Measurements from ENCODE around the gene PRKCE. TPM values are rescaled to one million over a fixed set of nuclear protein-coding genes. Genes with fewer than 3 reads are reported as not detected.
A peak's percentile ranks its signal among the peaks of the same experiment; 100 is the strongest.
"Not testable (repeated sequence)": the region's sequence is repeated elsewhere in the genome, so short reads cannot be mapped to it uniquely, and the experiment has no call there.

The PRKCE gene
- total RNA-seq, 1 experiment from 2014 or later = 1.3 TPM

DNA sequence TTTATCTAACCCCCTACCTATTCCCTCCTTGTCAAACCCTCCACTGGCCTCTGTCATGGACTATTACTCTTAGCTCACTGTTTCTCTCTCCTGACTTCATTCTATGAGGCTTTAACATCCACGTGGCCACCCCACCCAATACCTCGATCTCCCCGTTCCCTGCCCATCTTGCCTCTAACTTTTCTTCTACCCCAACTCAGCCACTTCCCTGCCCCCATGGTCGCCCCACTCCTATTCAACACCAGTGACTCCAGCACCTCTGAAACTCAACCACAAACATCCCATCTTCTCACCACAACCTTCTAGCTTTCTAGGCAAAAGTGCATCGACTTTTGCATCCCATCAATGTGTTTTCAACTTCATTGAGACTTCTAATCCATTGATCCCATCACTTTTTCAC lies 551.5 kb downstream of the PRKCE start:
- TF ChIP-seq, protein P1, sequence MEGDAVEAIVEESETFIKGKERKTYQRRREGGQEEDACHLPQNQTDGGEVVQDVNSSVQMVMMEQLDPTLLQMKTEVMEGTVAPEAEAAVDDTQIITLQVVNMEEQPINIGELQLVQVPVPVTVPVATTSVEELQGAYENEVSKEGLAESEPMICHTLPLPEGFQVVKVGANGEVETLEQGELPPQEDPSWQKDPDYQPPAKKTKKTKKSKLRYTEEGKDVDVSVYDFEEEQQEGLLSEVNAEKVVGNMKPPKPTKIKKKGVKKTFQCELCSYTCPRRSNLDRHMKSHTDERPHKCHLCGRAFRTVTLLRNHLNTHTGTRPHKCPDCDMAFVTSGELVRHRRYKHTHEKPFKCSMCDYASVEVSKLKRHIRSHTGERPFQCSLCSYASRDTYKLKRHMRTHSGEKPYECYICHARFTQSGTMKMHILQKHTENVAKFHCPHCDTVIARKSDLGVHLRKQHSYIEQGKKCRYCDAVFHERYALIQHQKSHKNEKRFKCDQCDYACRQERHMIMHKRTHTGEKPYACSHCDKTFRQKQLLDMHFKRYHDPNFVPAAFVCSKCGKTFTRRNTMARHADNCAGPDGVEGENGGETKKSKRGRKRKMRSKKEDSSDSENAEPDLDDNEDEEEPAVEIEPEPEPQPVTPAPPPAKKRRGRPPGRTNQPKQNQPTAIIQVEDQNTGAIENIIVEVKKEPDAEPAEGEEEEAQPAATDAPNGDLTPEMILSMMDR (conservative IDR thresholded peaks at IDR 0.05) = no peak
- Mint-ChIP-seq H3K27ac (0 out of 7 replicates have a peak overlapping the region, but pooled peaks of 1 of the 3 experiments have one; percentile 11), H3K9me3 (peaks cover 0 to 6% of the 10 kb centered on the region in 2 experiments; a peak in 3 of 5 replicates), H3K4me1 (peaks cover 5 to 9% of the 10 kb centered on the region in 2 experiments), H3K27me3 (ENCODE audit: low read depth) (peaks cover 2% of the 10 kb centered on the region), H3K4me3 (no peak overlapping the region; a peak in 1 of 5 replicates), H3K36me3 (ENCODE audit: insufficient read depth in 1 of 3, low read depth in 3 of 3) (peaks cover 0 to 7% (median 0%) of the 10 kb centered on the region in 3 experiments; a peak in 3 of 7 replicates)
- no peaks in the 10 kb centered on the region for H3K27me3 ChIP-seq (ENCODE audit: insufficient read depth, low read length)
- no peaks in the 10 kb centered on the region for H3K9me3 ChIP-seq (ENCODE audit: control insufficient read depth, low read depth, low read length)
- no peaks in the 10 kb centered on the region for H3K23me2 ChIP-seq (ENCODE audit: insufficient read length, low read depth, low read length, poor library complexity, severe bottlenecking)
- no peak overlapping the region for H3T11ph ChIP-seq (ENCODE audit: low read length)
- H4K91ac ChIP-seq (ENCODE audit: insufficient read length, low read depth, low read length) = no peak overlapping the region
- H3K79me1 ChIP-seq (ENCODE audit: insufficient read depth, low read depth, low read length, poor library complexity, severe bottlenecking) = no peaks in the 10 kb centered on the region
- H2AK5ac ChIP-seq (ENCODE audit: insufficient read length, low read length) = no peak overlapping the region
- H3K14ac ChIP-seq (ENCODE audit: insufficient read depth, low read length) = no peak overlapping the region
- whole genome bisulfite sequencing (ENCODE audit: extremely low coverage, insufficient read length, low lambda C conversion rate) = no CpG with 5 or more reads among the region's 5 CpGs
- no peak overlapping the region for H4K5ac ChIP-seq (ENCODE audit: insufficient read length, low read depth, low read length)
- H3K27ac ChIP-seq (ENCODE audit: insufficient read length, low read depth, low read length) = no peak overlapping the region
- H2BK12ac ChIP-seq (ENCODE audit: insufficient read length, low read depth, low read length) = no peak overlapping the region
- no peak for DNase-seq
- no peaks in the 10 kb centered on the region for H4K20me1 ChIP-seq (ENCODE audit: control insufficient read depth, insufficient read depth, insufficient read length)
- no peak overlapping the region for H3K9ac ChIP-seq (ENCODE audit: extremely low read depth, insufficient read length, low read length)
- H3K4me1 ChIP-seq (ENCODE audit: insufficient read depth, low read length) = no peaks in the 10 kb centered on the region
- no peaks in the 10 kb centered on the region for H3K79me2 ChIP-seq (ENCODE audit: insufficient read depth, low read length)
- H3K4me2 ChIP-seq (ENCODE audit: insufficient read depth, insufficient read length, low read length) = no peak overlapping the region
- H3K4ac ChIP-seq (ENCODE audit: low read depth, low read length) = no peak overlapping the region
- no peak overlapping the region for H3K23ac ChIP-seq (ENCODE audit: insufficient read length, low read depth, low read length)
- no peak overlapping the region for H2BK5ac ChIP-seq (ENCODE audit: insufficient read length, low read length)
- no peak overlapping the region for H2AFZ ChIP-seq (ENCODE audit: low read length)
- H4K8ac ChIP-seq (replicated peaks; ENCODE audit: insufficient read length, low read depth, low read length) = no peak overlapping the region
- no peak overlapping the region for H3K56ac ChIP-seq (ENCODE audit: insufficient read length, low read depth, low read length)
- H2BK120ac ChIP-seq (ENCODE audit: low read depth, low read length, poor library complexity, severe bottlenecking) = no peak overlapping the region
- H3K18ac ChIP-seq (ENCODE audit: insufficient read length, low read depth, low read length) = no peak overlapping the region
- no peak overlapping the region for H2BK15ac ChIP-seq (ENCODE audit: low read depth, low read length)
- H2BK20ac ChIP-seq (ENCODE audit: low read depth, low read length, poor library complexity, severe bottlenecking) = no peak overlapping the region

GRCh38 chr2:46203636-46204035 lies 552.2 kb downstream of the PRKCE start:
- H3K4me3 Mint-ChIP-seq; H3K4me1 ChIP-seq (ENCODE audit: insufficient read depth, low read length); H2BK120ac ChIP-seq (ENCODE audit: low read depth, low read length, poor library complexity, severe bottlenecking); H2BK5ac ChIP-seq (ENCODE audit: insufficient read length, low read length); H4K20me1 ChIP-seq (ENCODE audit: control insufficient read depth, insufficient read depth, insufficient read length); H3K27ac ChIP-seq (ENCODE audit: insufficient read length, low read depth, low read length); H3K23me2 ChIP-seq (ENCODE audit: insufficient read length, low read depth, low read length, poor library complexity, severe bottlenecking); H3K9ac ChIP-seq (ENCODE audit: extremely low read depth, insufficient read length, low read length); H3K4ac ChIP-seq (ENCODE audit: low read depth, low read length); H3K9me3 ChIP-seq (ENCODE audit: control insufficient read depth, low read depth, low read length); H2BK20ac ChIP-seq (ENCODE audit: low read depth, low read length, poor library complexity, severe bottlenecking); H2BK15ac ChIP-seq (ENCODE audit: low read depth, low read length); H3T11ph ChIP-seq (ENCODE audit: low read length); H2AK5ac ChIP-seq (ENCODE audit: insufficient read length, low read length); H3K4me2 ChIP-seq (ENCODE audit: insufficient read depth, insufficient read length, low read length); H3K14ac ChIP-seq (ENCODE audit: insufficient read depth, low read length); H4K91ac ChIP-seq (ENCODE audit: insufficient read length, low read depth, low read length); H3K23ac ChIP-seq (ENCODE audit: insufficient read length, low read depth, low read length); H3K4me1 Mint-ChIP-seq; H2BK12ac ChIP-seq (ENCODE audit: insufficient read length, low read depth, low read length); H3K18ac ChIP-seq (ENCODE audit: insufficient read length, low read depth, low read length); H3K27ac Mint-ChIP-seq; H4K8ac ChIP-seq (replicated peaks; ENCODE audit: insufficient read length, low read depth, low read length); H3K27me3 Mint-ChIP-seq (ENCODE audit: low read depth); H2AFZ ChIP-seq (ENCODE audit: low read length); H3K56ac ChIP-seq (ENCODE audit: insufficient read length, low read depth, low read length); DNase-seq; H4K5ac ChIP-seq (ENCODE audit: insufficient read length, low read depth, low read length); H3K79me2 ChIP-seq (ENCODE audit: insufficient read depth, low read length); H3K36me3 Mint-ChIP-seq (ENCODE audit: insufficient read depth in 1 of 3, low read depth in 3 of 3); H3K79me1 ChIP-seq (ENCODE audit: insufficient read depth, low read depth, low read length, poor library complexity, severe bottlenecking); H3K27me3 ChIP-seq (ENCODE audit: insufficient read depth, low read length): not testable (repeated sequence)
- H3K9me3 Mint-ChIP-seq = peaks cover 4 to 10% of the 10 kb centered on the region in 2 experiments
- WGBS (ENCODE audit: extremely low coverage, insufficient read length, low lambda C conversion rate) = no CpG with 5 or more reads among the region's 11 CpGs
